Lower leg skin (tissue), 4 donors: ENCODE measurements around the gene IPMK. TPM values are rescaled to one million over a fixed set of nuclear protein-coding genes. Genes with fewer than 3 reads are reported as not detected.
"Not testable (repeated sequence)": the region's sequence is repeated elsewhere in the genome, so short reads cannot be mapped to it uniquely, and the experiment has no call there.

ENCODE experiments used
- DNase-seq, 2 donors: peaks; one replicate each; pipeline ENCODE4 v3.0.0-alpha.2; 2019; ENCODE audit warnings: low spot score in 2 of 2
- H3K4me3 ChIP-seq: fragments of 200-600 bp; sonication (generic); 2 replicates; pipeline ENCODE4 v1.5.1; 2017; ENCODE audit warnings: mild to moderate bottlenecking, low read depth; ENCODE audit not compliant: poor library complexity, severe bottlenecking
- CTCF ChIP-seq, 3 donors: fragments of 450-650 bp; IDR thresholded peaks; one replicate each; pipeline ENCODE4 v1.5.1; 2016; ENCODE audit warnings: antibody characterized with exemption in 3 of 3, mild to moderate bottlenecking in 3 of 3, moderate library complexity in 2 of 3
- POLR2A ChIP-seq, 2 donors: fragments of 450-650 bp; IDR thresholded peaks; one replicate each; pipeline ENCODE4 v1.6.1; 2016 to 2017; ENCODE audit warnings: antibody characterized with exemption in 2 of 2, mild to moderate bottlenecking in 1 of 2, moderate library complexity in 1 of 2
- WGBS, 2 donors: methylation state at CpG; one replicate each; pipeline ENCODE4 v1.1.5; 2018; 5-methylcytosine and 5-hydroxymethylcytosine counted together
- intact Hi-C: fragments of 100-400 bp; cut with DNase I; formaldehyde crosslinking; loops from one replicate; pipeline ENCODE4 v1.15.0; 2023; ENCODE audit warnings: low total_unique reads
- total RNA-seq, 4 donors: library from RNA; depleted of rRNA; stranded (reverse); fragments of >200 nt; gene quantifications; one replicate each; pipeline ENCODE4 v1.1.0, GENCODE V29; 2016

Gene IPMK
- total RNA-seq, 4 donors from 2014 or later: 8.8 to 13.4 (median 11.0) TPM

DNA sequence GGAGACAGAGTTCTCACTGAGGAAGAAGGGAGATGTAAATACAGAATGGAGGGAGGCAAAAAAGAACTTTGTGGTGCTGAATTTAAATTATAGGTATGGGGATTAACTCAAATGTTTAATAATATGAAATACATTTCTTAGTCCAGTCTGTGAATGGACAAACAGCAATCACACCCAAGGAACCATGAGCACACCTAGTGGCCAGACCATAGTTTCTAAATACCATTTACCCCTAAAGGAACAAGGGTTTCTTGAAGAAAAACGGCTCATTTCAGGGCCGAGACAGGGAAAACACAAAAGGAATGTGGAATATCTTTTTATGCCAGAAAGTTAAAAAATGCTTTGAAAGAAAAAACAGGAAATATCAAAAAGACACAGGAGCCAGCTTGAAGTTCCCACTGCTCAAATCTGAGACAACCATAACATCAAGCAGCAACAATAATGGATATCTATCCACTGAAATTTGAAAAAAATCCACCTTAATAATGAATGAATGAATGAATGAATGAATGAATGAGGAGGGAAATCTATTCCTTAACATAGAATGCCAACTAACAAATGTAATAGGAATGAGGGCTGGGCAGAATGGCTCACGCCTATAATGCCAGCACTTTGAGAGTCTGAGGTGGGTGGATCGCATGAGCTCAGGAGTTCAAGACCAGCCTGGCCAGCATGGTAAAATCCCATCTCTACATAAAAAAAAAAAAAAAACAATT, 8.6 kb downstream of the IPMK start:
- DNase-seq: no peak
- 93% methylated on average over 4 of the region's 4 CpGs for WGBS, 2 donors
- no peak for TF ChIP-seq POLR2A (IDR thresholded peaks at IDR 0.05)
- no peak for TF ChIP-seq CTCF (IDR thresholded peaks at IDR 0.05)
- no peak overlapping the region for H3K4me3 ChIP-seq
- intact Hi-C loops: no loop called here

DNA sequence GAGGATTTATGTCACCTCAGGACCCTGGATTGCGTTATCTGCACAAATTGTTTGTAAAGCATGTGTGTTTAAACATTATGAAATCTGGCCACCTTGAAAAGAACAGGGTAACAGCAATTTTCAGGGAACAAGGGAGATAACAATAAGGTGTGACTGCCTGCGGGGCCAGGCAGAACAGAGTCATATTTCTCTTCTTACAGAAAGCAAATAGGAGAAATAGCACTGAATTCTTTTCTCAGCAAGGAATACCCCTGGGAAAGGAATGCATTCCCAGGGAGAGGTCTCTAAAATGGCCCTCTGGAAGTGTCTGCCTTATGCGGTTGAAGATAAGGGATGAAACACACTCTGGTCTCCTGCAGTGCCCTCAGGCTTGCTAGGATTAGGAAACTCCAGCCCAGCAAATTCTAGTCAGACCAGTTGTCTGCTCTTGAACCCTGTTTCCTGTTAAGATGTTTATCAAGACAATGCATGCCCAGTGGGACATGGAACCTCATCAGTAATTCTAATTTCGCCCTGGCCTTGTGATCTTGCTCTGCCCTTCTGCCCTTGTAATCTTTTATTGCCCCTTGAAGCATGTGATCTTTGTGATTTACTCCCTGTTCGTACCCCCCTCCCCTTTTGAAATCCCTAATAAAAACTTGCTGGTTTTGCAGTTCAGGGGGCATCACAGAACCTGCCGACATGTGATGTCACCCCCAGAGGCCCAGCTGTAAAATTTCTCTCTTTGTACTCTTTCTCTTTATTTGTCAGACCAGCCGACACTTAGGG, 11.5 kb downstream of the IPMK start:
- H3K4me3 ChIP-seq, intact Hi-C loops, DNase-seq: not testable (repeated sequence)
- WGBS, 2 donors: 83 to 91% methylated on average over 7 of the region's 7 CpGs

GRCh38 chr10:58254644-58255043, 13.1 kb downstream of the IPMK start:
- TF ChIP-seq CTCF (IDR thresholded peaks at IDR 0.05) (no peak), POLR2A (IDR thresholded peaks at IDR 0.05) (no peak)
- 40 to 45% methylated on average over 1 of the region's 1 CpG for WGBS, 2 donors
- H3K4me3 ChIP-seq: no peak overlapping the region
- no peak for DNase-seq
- intact Hi-C loops: no loop called here

DNA sequence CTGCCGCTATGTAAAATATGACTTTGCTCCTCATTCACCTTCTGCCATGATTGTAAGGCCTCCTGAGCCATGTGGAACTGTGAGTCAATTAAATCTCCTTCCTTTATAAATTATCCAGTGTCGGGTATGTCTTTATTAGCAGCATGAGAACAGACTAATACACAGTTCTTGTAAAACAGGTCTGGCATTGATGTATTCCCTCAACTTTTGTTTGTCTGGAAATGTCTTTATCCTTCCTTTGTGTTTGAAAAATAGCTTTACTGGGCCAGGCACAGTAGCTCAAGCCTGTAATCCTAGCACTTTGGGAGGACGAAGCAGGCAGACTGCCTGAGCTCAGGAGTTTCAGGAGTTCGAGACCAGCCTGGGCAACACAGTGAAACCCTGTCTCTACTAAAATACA, 14.5 kb downstream of the IPMK start:
- no peak overlapping the region for H3K4me3 ChIP-seq
- TF ChIP-seq CTCF (IDR thresholded peaks at IDR 0.05) (no peak), POLR2A (IDR thresholded peaks at IDR 0.05) (no peak)
- 83 to 85% methylated on average over 4 of the region's 4 CpGs for WGBS, 2 donors
- intact Hi-C loops: no loop called here
- no peak for DNase-seq

GRCh38 chr10:58244666-58245065, 23.0 kb downstream of the IPMK start:
- WGBS, 2 donors: 98 to 100% methylated on average over 1 to 3 of the region's 3 CpGs
- DNase-seq, intact Hi-C loops, H3K4me3 ChIP-seq: not testable (repeated sequence)

GRCh38 chr10:58244242-58244641, 23.5 kb downstream of the IPMK start:
- intact Hi-C loops, H3K4me3 ChIP-seq, DNase-seq: not testable (repeated sequence)
- 88 to 91% methylated on average over 10 to 16 of the region's 28 CpGs for WGBS, 2 donors

DNA sequence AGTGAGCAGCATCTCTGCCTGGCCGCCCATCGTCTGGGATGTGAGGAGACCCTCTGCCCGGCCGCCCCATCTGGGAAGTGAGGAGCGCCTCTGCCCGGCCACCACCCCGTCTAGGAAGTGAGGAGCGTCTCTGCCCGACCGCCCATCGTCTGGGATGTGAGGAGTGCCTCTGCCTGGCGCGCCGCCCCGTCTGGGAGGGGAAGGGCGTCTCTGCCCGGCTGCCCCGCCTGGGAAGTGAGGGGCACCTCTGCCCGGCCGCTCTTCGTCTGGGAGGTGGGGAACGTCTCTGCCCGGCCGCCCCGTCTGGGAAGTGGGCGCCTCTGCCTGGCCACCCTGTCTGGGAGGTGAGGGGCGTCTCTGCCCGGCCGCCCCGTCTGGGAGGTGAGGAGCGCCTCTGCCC, 23.9 kb downstream of the IPMK start:
- H3K4me3 ChIP-seq, DNase-seq, intact Hi-C loops: not testable (repeated sequence)
- 93 to 96% methylated on average over 9 of the region's 31 CpGs for WGBS, 2 donors

DNA sequence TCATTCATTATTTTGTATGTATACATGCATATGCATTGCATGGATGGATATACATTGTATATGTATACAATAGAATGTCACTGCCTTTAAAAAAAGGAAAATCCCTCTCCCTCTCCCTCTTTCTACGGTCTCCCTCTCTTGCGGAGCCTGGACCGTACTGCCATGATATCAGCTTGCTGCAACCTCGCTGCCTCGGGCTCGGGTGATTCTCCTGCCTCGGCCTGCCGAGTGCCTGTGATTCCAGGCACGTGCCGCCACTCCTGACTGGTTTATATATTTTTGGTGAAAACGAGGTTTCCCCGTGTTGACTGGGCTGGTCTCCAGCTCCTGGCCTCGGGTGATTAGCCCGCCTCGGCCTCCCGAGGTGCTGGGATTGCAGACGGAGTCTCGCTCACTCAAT, 24.4 kb downstream of the IPMK start:
- WGBS, 2 donors: 98 to 99% methylated on average over 18 of the region's 18 CpGs
- no peak for TF ChIP-seq CTCF (IDR thresholded peaks at IDR 0.05)
- no peak for TF ChIP-seq POLR2A (IDR thresholded peaks at IDR 0.05)
- no peak overlapping the region for H3K4me3 ChIP-seq
- DNase-seq: no peak
- intact Hi-C loops: no loop called here
